ENCODE data around the gene SPAM1.
"Not testable (repeated sequence)": the region's sequence is repeated elsewhere in the genome, so short reads cannot be mapped to it uniquely, and the experiment has no call there.

The SPAM1 gene

GRCh38 chr7:123924941-123925340, at the start of gene SPAM1:
Gene SPAM1 (plus strand): TSS chr7:123925241. CDS start chr7:123953571, 28,330 bp downstream.
- no peak for DNase-seq

- no peak for DNase-seq
These were observed 48.3 kb upstream of the SPAM1 start for GRCh38 chr7:123876557-123877256.

- DNase-seq: no peak
These were observed 45.4 kb upstream of the SPAM1 start for GRCh38 chr7:123879628-123880027.

- no peak for DNase-seq
These were observed 43.7 kb upstream of the SPAM1 start for GRCh38 chr7:123881300-123881699.

GRCh38 chr7:123883154-123883553, 41.9 kb upstream of the SPAM1 start:
- no peak for DNase-seq

- no peak for DNase-seq
These were observed 36.8 kb upstream of the SPAM1 start for GRCh38 chr7:123888192-123888591.

GRCh38 chr7:123894753-123895152, 30.3 kb upstream of the SPAM1 start:
- not testable (repeated sequence) for DNase-seq

- DNase-seq: no peak
These were observed 23.9 kb upstream of the SPAM1 start for GRCh38 chr7:123901101-123901500.

- no peak for DNase-seq
These were observed 19.3 kb upstream of the SPAM1 start for GRCh38 chr7:123905714-123906113.

GRCh38 chr7:123916240-123916724, 8.8 kb upstream of the SPAM1 start:
- DNase-seq: no peak

- no peak for DNase-seq
These were observed 7.2 kb upstream of the SPAM1 start for GRCh38 chr7:123917878-123918277.

- DNase-seq: no peak
These were observed 6.7 kb upstream of the SPAM1 start for GRCh38 chr7:123918309-123918708.

- no peak for DNase-seq
These were observed 1.4 kb upstream of the SPAM1 start for GRCh38 chr7:123923599-123923998.

GRCh38 chr7:123929107-123929506, 4.1 kb downstream of the SPAM1 start:
- no peak for DNase-seq

- no peak for DNase-seq
These were observed 4.6 kb downstream of the SPAM1 start for GRCh38 chr7:123929655-123930054.

- no peak for DNase-seq
These were observed 10.7 kb downstream of the SPAM1 start for GRCh38 chr7:123935436-123936381.

GRCh38 chr7:123936388-123936787, 11.3 kb downstream of the SPAM1 start:
- no peak for DNase-seq

GRCh38 chr7:123939784-123940183, 14.7 kb downstream of the SPAM1 start:
- DNase-seq: no peak

GRCh38 chr7:123941391-123942180, 16.5 kb downstream of the SPAM1 start:
- no peak for DNase-seq

GRCh38 chr7:123944395-123944794, 19.4 kb downstream of the SPAM1 start:
- no peak for DNase-seq

GRCh38 chr7:123945938-123946337, 20.9 kb downstream of the SPAM1 start:
- DNase-seq: no peak

GRCh38 chr7:123948136-123948535, 23.1 kb downstream of the SPAM1 start:
- DNase-seq: no peak

- no peak for DNase-seq
These were observed 33.2 kb downstream of the SPAM1 start for GRCh38 chr7:123958186-123958703.
